ENCODE results near the gene PRR5L. TPM values are rescaled to one million over a fixed set of nuclear protein-coding genes. Genes with fewer than 3 reads are reported as not detected.

The PRR5L gene
- total and polyA plus RNA-seq, 4 experiments from 2014 or later, result 10.1 to 62.7 (median 39.7) TPM

DNA sequence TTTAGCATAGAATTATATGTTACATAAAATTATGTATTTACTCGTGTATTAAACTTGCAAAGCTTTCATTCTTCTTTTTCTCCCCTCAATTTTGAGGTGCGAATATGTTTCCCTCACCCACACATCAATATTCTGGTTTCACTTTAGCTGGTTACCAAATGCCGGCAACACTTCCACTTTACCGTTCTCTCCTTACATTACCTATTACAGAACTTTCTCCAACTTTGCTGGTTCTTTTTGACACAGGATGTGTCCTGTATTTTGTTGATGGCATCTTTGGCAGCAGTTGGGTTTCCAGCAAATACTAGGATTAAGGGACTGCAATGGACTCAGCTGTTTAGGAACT, 84.9 kb downstream of the PRR5L start:
- intact Hi-C loops (cut with micrococcal nuclease), result no loop called here
- ChIA-PET POLR2A (ENCODE audit: partially characterized antibody) (interaction anchor here (0.6 to 8.4 kb wide), 13 partner anchors 17 to 128 kb away, joined by 3 to 87 read pairs (median 4); no protein-coding TSS in a partner anchor), CTCF (ENCODE audit: partially characterized antibody) (interaction anchor here (0.7 to 11.2 kb wide), 16 partner anchors 17 to 1166 kb away, joined by 3 to 92 read pairs (median 4); no protein-coding TSS in a partner anchor)

DNA sequence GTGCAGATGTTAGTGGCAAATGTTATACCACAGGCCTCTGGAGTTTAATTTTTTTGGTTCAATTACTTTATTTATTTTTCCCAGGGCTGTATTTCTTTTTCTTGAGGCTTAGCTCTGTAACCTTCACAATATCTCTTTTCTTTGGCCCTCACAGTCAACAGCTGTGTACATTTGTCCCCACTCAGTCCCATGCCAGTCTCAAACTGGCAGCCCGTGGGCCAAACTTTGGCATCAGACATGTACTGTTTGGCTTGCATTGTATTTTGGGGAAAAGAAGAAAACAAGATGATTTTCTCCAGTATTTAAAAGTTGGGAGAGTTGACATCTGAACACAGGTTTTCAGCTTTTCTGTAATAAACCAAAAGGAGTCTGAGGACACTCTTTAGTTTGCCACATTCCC, 87.1 kb downstream of the PRR5L start:
- intact Hi-C loops (cut with micrococcal nuclease), result no loop called here
- Histone ChIP-seq H3K4me1 (ENCODE audit: insufficient read depth, low read length) (peaks cover 63% of the 10 kb centered on the region), H3K4me3 (ENCODE audit: low read length in 2 of 2) (no peak overlapping the region), H3K9me3 (ENCODE audit: control insufficient read depth in 1 of 2, low read length in 2 of 2) (no peaks in the 10 kb centered on the region), H3K27ac (ENCODE audit: low read depth, low read length) (no peak overlapping the region), H3K36me3 (ENCODE audit: insufficient read depth, low read length) (no peaks in the 10 kb centered on the region), H3K27me3 (ENCODE audit: insufficient read depth, low read length) (no peaks in the 10 kb centered on the region)
- ChIA-PET POLR2A (ENCODE audit: partially characterized antibody) (interaction anchor here (2.0 kb wide), 1 partner anchor 12 kb away, joined by 4 read pairs; no protein-coding TSS in a partner anchor), CTCF (ENCODE audit: partially characterized antibody) (interaction anchor here (2.0 to 11.2 kb wide), 3 partner anchors 7 to 96 kb away, joined by 5 to 92 read pairs (median 20); no protein-coding TSS in a partner anchor)
- Mint-ChIP-seq H3K27ac (peak overlapping the region in 5 of 7 donors; percentile 57 to 90 (median 70)), H3K27me3 (peaks cover 0 to 1% of the 10 kb centered on the region in 2 donors), H3K9me3 (peaks cover 0 to 2% (median 0%) of the 10 kb centered on the region in 8 donors), H3K36me3 (peaks cover 3 to 29% of the 10 kb centered on the region in 2 donors), H3K4me3 (peak overlapping the region in 2 of 8 donors; percentile 3 to 31), H3K4me1 (peaks cover 24 to 85% (median 62%) of the 10 kb centered on the region in 4 donors)
- DNase-seq, result no peak

More for the DNA sequence above, 84.9 kb downstream of the PRR5L start:
- no peaks in the 10 kb centered on the region for H3K9me3 ChIP-seq (ENCODE audit: control insufficient read depth in 1 of 2, low read length in 2 of 2)
- peaks cover 66% of the 10 kb centered on the region for H3K4me1 ChIP-seq (ENCODE audit: insufficient read depth, low read length)
- no peak overlapping the region for H3K27ac ChIP-seq (ENCODE audit: low read depth, low read length)
- peak overlapping the region in 1 of 2 donors; percentile 27 for H3K4me3 ChIP-seq (ENCODE audit: low read length in 2 of 2)
- Mint-ChIP-seq H3K4me3 (peak overlapping the region; percentile 65 to 98 (median 96)), H3K27me3 (peaks cover 0 to 1% of the 10 kb centered on the region in 2 donors), H3K9me3 (peaks cover 0 to 2% (median 0%) of the 10 kb centered on the region in 8 donors), H3K27ac (peak overlapping the region; percentile 11 to 94 (median 76)), H3K36me3 (peaks cover 3 to 32% of the 10 kb centered on the region in 2 donors), H3K4me1 (peaks cover 27 to 81% (median 58%) of the 10 kb centered on the region in 4 donors)
- H3K36me3 ChIP-seq (ENCODE audit: insufficient read depth, low read length), result no peaks in the 10 kb centered on the region
- DNase-seq, result peak in 1 of 5 donors; percentile 26
- H3K27me3 ChIP-seq (ENCODE audit: insufficient read depth, low read length), result no peaks in the 10 kb centered on the region

- peak overlapping the region; percentile 53 to 95 (median 79) for H3K27ac Mint-ChIP-seq
- POLR2A ChIA-PET (ENCODE audit: partially characterized antibody), result interaction anchor here (0.7 to 2.4 kb wide), 12 partner anchors 7 to 83 kb away, joined by 3 to 8 read pairs (median 4); no protein-coding TSS in a partner anchor
- Histone ChIP-seq H3K27me3 (ENCODE audit: insufficient read depth, low read length) (no peaks in the 10 kb centered on the region), H3K36me3 (ENCODE audit: insufficient read depth, low read length) (no peaks in the 10 kb centered on the region), H3K27ac (ENCODE audit: low read depth, low read length) (peak overlapping the region; percentile 42), H3K4me1 (ENCODE audit: insufficient read depth, low read length) (peaks cover 46% of the 10 kb centered on the region), H3K4me3 (ENCODE audit: low read length in 2 of 2) (no peak overlapping the region), H3K9me3 (ENCODE audit: control insufficient read depth in 1 of 2, low read length in 2 of 2) (no peaks in the 10 kb centered on the region)
- peak in 4 of 5 donors; percentile 31 to 74 (median 44) for DNase-seq
- peaks cover 0 to 1% of the 10 kb centered on the region in 2 donors for H3K27me3 Mint-ChIP-seq
- peaks cover 28 to 84% (median 60%) of the 10 kb centered on the region in 4 donors for H3K4me1 Mint-ChIP-seq
- intact Hi-C loops (cut with micrococcal nuclease), result no loop called here
- peaks cover 0 to 26% of the 10 kb centered on the region in 2 donors for H3K36me3 Mint-ChIP-seq
- peaks cover 0 to 2% (median 0%) of the 10 kb centered on the region in 8 donors for H3K9me3 Mint-ChIP-seq
- CTCF ChIA-PET (ENCODE audit: partially characterized antibody), result interaction anchor here (0.7 to 3.8 kb wide), 5 partner anchors 9 to 93 kb away, joined by 3 to 20 read pairs (median 4); no protein-coding TSS in a partner anchor
- peak overlapping the region in 5 of 8 donors; percentile 11 to 65 (median 22) for H3K4me3 Mint-ChIP-seq
Observed at GRCh38 chr11:36385121-36385970, 89.3 kb downstream of the PRR5L start.

- Histone ChIP-seq H3K4me1 (ENCODE audit: insufficient read depth, low read length) (peaks cover 48% of the 10 kb centered on the region), H3K4me3 (ENCODE audit: low read length in 2 of 2) (no peak overlapping the region), H3K36me3 (ENCODE audit: insufficient read depth, low read length) (no peaks in the 10 kb centered on the region), H3K27me3 (ENCODE audit: insufficient read depth, low read length) (no peaks in the 10 kb centered on the region), H3K27ac (ENCODE audit: low read depth, low read length) (no peak overlapping the region), H3K9me3 (ENCODE audit: control insufficient read depth in 1 of 2, low read length in 2 of 2) (no peaks in the 10 kb centered on the region)
- Mint-ChIP-seq H3K9me3 (peaks cover 0 to 2% (median 0%) of the 10 kb centered on the region in 8 donors), H3K27ac (peak overlapping the region in 5 of 7 donors; percentile 7 to 90 (median 35)), H3K4me3 (no peak overlapping the region), H3K36me3 (peaks cover 0 to 25% of the 10 kb centered on the region in 2 donors), H3K27me3 (peaks cover 0 to under 1% of the 10 kb centered on the region in 2 donors), H3K4me1 (peaks cover 26 to 84% (median 61%) of the 10 kb centered on the region in 4 donors)
- ChIA-PET POLR2A (ENCODE audit: partially characterized antibody) (interaction anchor here (1.2 to 2.4 kb wide), 3 partner anchors 8 to 82 kb away, joined by 4 to 8 read pairs (median 5); no protein-coding TSS in a partner anchor), CTCF (ENCODE audit: partially characterized antibody) (interaction anchor here (3.8 kb wide), 1 partner anchor 10 kb away, joined by 20 read pairs; no protein-coding TSS in a partner anchor)
- DNase-seq, result no peak
- intact Hi-C loops (cut with micrococcal nuclease), result no loop called here
Observed at GRCh38 chr11:36386411-36386810, 90.3 kb downstream of the PRR5L start.

DNA sequence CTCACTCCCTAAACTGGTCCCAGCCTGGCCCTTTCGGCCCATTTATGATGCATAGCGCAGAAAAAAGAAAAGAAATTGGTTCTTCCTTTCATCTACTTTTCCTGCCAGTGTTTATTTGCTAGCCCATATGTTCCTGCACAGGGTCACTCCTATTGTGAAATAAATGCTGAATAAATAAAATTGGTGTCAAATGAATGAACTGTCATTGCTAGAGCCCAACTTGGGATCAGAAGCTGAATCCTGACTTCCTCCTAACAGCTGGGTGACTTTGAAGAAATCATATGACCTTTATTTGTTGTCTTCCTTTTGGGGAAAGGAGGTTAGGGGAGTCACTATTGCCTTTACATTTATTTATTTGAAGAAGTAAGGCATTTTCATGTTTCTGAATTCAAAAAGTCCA, 92.0 kb downstream of the PRR5L start:
- H3K27ac Mint-ChIP-seq, result peak overlapping the region in 3 of 7 donors; percentile 33 to 64 (median 57)
- Histone ChIP-seq H3K4me1 (ENCODE audit: insufficient read depth, low read length) (peaks cover 49% of the 10 kb centered on the region), H3K4me3 (ENCODE audit: low read length in 2 of 2) (no peak overlapping the region), H3K36me3 (ENCODE audit: insufficient read depth, low read length) (no peaks in the 10 kb centered on the region), H3K9me3 (ENCODE audit: control insufficient read depth in 1 of 2, low read length in 2 of 2) (no peaks in the 10 kb centered on the region), H3K27me3 (ENCODE audit: insufficient read depth, low read length) (no peaks in the 10 kb centered on the region), H3K27ac (ENCODE audit: low read depth, low read length) (no peak overlapping the region)
- CTCF ChIA-PET (ENCODE audit: partially characterized antibody), result interaction anchor here (1.4 to 2.4 kb wide), 2 partner anchors 12 to 105 kb away, joined by 3 to 11 read pairs; no protein-coding TSS in a partner anchor
- H3K4me3 Mint-ChIP-seq, result no peak overlapping the region
- no peaks in the 10 kb centered on the region for H3K27me3 Mint-ChIP-seq
- POLR2A ChIA-PET (ENCODE audit: partially characterized antibody), result interaction anchor here (0.8 to 2.0 kb wide), 6 partner anchors 10 to 34 kb away, joined by 3 to 10 read pairs (median 4); no protein-coding TSS in a partner anchor
- H3K4me1 Mint-ChIP-seq, result peaks cover 35 to 88% (median 68%) of the 10 kb centered on the region in 4 donors
- peaks cover 0 to 21% of the 10 kb centered on the region in 2 donors for H3K36me3 Mint-ChIP-seq
- peaks cover 0 to 2% (median 0%) of the 10 kb centered on the region in 8 donors for H3K9me3 Mint-ChIP-seq
- no peak for DNase-seq
- intact Hi-C loops (cut with micrococcal nuclease), result no loop called here

GRCh38 chr11:36388951-36389350, 92.9 kb downstream of the PRR5L start:
- peaks cover 0 to 20% of the 10 kb centered on the region in 2 donors for H3K36me3 Mint-ChIP-seq
- DNase-seq, result no peak
- POLR2A ChIA-PET (ENCODE audit: partially characterized antibody), result interaction anchor here (0.9 to 2.0 kb wide), 8 partner anchors 11 to 77 kb away, joined by 3 to 10 read pairs (median 4); no protein-coding TSS in a partner anchor
- H3K4me1 Mint-ChIP-seq, result peaks cover 39 to 92% (median 72%) of the 10 kb centered on the region in 4 donors
- Histone ChIP-seq H3K4me3 (ENCODE audit: low read length in 2 of 2) (no peak overlapping the region), H3K9me3 (ENCODE audit: control insufficient read depth in 1 of 2, low read length in 2 of 2) (no peaks in the 10 kb centered on the region), H3K27me3 (ENCODE audit: insufficient read depth, low read length) (no peaks in the 10 kb centered on the region), H3K4me1 (ENCODE audit: insufficient read depth, low read length) (peaks cover 56% of the 10 kb centered on the region), H3K27ac (ENCODE audit: low read depth, low read length) (no peak overlapping the region), H3K36me3 (ENCODE audit: insufficient read depth, low read length) (no peaks in the 10 kb centered on the region)
- CTCF ChIA-PET (ENCODE audit: partially characterized antibody), result interaction anchor here (1.4 to 2.4 kb wide), 3 partner anchors 13 to 104 kb away, joined by 3 to 11 read pairs (median 5); no protein-coding TSS in a partner anchor
- intact Hi-C loops (cut with micrococcal nuclease), result no loop called here
- H3K9me3 Mint-ChIP-seq, result no peaks in the 10 kb centered on the region
- H3K27ac Mint-ChIP-seq, result peak overlapping the region in 6 of 7 donors; percentile 6 to 86 (median 36)
- H3K4me3 Mint-ChIP-seq, result peak overlapping the region in 2 of 8 donors; percentile 27 to 53
- H3K27me3 Mint-ChIP-seq, result no peaks in the 10 kb centered on the region

All from CD4-positive, alpha-beta memory T cell (primary cell).